ENCODE measurements around the gene CREBL2.
A peak's percentile ranks its signal among the peaks of the same experiment; 100 is the strongest.
"Not testable (repeated sequence)": the region's sequence is repeated elsewhere in the genome, so short reads cannot be mapped to it uniquely, and the experiment has no call there.

CREBL2 gene, protein sequence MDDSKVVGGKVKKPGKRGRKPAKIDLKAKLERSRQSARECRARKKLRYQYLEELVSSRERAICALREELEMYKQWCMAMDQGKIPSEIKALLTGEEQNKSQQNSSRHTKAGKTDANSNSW

DNA sequence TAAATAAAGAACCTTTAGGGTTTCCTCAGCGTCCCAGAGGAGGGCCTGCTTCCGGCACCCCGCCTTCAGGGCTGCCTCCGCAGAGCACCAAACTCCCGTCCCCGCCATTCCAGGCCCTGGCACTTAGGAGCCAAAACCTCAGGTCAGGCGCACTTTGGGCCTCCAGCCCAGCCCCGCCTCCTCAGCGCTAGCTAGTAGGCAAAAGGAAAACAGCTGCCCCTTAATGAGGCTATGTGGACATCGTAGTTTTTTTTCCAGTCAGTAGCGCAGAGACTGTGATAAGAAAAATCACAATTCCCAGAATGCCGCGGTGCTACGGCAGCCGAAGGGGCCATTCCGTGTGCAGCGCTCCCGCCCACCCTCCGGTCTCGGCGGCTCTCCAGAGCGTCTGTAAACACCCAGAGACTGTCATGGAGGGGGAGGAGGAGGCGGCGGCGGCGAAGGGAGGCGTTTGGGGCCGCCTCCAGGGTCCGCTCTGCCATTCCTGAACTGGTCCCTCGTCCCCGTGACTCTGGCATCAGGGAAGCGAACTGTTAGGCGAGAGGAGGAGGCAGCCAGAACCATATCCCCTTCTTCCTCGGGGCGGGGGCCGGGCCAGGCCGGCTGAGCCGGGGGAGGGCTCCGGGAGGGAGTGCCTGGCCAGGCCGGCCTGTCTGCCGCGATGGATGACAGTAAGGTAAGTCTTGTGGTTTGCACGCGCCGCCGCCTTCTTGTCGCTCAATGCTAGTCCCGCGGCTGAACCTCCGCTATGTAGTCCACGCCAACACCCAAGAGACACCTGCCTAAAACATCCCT, at the start of gene CREBL2:
CREBL2 (plus strand) TSS at position 365 of the 795 bp plus-strand sequence; CDS start at position 662, 297 bp downstream.
- TF ChIP-seq, protein P1, sequence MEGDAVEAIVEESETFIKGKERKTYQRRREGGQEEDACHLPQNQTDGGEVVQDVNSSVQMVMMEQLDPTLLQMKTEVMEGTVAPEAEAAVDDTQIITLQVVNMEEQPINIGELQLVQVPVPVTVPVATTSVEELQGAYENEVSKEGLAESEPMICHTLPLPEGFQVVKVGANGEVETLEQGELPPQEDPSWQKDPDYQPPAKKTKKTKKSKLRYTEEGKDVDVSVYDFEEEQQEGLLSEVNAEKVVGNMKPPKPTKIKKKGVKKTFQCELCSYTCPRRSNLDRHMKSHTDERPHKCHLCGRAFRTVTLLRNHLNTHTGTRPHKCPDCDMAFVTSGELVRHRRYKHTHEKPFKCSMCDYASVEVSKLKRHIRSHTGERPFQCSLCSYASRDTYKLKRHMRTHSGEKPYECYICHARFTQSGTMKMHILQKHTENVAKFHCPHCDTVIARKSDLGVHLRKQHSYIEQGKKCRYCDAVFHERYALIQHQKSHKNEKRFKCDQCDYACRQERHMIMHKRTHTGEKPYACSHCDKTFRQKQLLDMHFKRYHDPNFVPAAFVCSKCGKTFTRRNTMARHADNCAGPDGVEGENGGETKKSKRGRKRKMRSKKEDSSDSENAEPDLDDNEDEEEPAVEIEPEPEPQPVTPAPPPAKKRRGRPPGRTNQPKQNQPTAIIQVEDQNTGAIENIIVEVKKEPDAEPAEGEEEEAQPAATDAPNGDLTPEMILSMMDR (IDR thresholded peaks at IDR 0.05; ENCODE audit: control insufficient read depth, insufficient read depth, low read depth, low read length, missing control alignments) = no peak
- peak within 1 kb of the TSS; percentile 61 for H3K4me3 ChIP-seq (ENCODE audit: control insufficient read depth, low read depth, low read length)
- DNase-seq (ENCODE audit: low read depth) = peak; percentile 85

DNA sequence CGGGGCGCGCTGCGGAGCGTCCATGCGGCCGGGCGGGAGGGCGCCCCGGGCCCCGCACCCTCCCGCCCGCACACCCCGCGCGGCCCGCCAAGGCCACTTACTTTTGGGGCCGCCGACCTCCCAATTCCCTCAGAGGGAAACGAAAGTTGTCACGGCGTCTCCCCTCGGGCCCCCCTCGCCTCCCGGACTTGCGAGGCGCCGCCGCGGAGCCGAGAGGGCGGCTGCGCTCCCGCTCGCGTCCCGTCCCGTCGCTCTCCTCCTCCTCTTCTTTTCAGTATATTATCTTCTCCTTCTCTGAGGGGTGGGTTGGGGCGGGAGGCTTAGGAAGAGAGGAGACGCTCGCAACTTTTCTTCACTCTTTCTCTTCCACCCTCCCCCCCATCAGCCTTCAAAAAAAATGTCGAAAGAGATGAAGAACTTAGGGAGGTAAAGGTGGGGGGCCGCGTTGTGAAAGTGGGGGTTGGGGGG, 49.6 kb upstream of the CREBL2 start:
- H3K4me3 ChIP-seq (ENCODE audit: control insufficient read depth, low read depth, low read length) = peak overlapping the region; percentile 84
- DNase-seq (ENCODE audit: low read depth) = no peak
- TF ChIP-seq, protein P1 (IDR thresholded peaks at IDR 0.05; ENCODE audit: control insufficient read depth, insufficient read depth, low read depth, low read length, missing control alignments) = no peak

DNA sequence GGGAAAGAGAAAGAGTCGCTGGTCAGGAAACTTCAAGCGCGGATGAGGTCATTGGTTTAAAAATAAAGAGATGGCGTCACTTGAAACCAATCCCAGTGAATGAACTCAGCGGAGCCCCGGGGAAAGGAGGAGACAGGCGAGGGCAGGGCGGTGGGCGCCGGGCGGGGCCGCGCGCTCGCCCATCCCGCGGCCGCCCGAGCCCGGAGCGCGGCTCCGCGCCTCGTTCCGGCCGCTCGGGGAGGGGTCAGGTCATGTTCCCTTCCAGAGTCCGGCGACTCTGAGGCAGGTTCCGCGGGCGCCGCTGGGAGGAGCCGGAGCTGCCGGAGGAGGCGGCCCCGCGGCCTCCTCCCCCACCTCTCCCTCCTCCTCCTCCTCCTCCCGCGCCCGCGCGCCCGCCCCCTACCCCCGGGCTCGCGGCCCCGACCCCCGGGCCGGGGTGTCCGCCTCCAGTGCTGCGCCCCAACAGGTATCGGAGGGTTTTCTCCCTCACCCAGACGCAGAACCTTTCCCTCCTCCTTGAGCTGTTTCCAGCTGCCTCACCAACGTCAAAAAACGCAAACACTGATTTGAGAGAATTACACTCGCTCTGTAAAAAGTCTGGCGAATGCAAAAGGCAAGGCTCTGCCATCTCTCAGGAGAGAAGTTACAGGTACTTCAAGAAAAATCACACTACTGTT, 49.0 kb upstream of the CREBL2 start, which contains the start of gene DUSP16:
DUSP16 (minus strand) TSS at position 279 of the 677 bp plus-strand sequence. CDS start 41,765 bp downstream, outside the sequence.
- DNase-seq (ENCODE audit: low read depth) = peak; percentile 69
- peak within 1 kb of the TSS; percentile 84 for H3K4me3 ChIP-seq (ENCODE audit: control insufficient read depth, low read depth, low read length)
- TF ChIP-seq, protein P1 (IDR thresholded peaks at IDR 0.05; ENCODE audit: control insufficient read depth, insufficient read depth, low read depth, low read length, missing control alignments) = no peak

DNA sequence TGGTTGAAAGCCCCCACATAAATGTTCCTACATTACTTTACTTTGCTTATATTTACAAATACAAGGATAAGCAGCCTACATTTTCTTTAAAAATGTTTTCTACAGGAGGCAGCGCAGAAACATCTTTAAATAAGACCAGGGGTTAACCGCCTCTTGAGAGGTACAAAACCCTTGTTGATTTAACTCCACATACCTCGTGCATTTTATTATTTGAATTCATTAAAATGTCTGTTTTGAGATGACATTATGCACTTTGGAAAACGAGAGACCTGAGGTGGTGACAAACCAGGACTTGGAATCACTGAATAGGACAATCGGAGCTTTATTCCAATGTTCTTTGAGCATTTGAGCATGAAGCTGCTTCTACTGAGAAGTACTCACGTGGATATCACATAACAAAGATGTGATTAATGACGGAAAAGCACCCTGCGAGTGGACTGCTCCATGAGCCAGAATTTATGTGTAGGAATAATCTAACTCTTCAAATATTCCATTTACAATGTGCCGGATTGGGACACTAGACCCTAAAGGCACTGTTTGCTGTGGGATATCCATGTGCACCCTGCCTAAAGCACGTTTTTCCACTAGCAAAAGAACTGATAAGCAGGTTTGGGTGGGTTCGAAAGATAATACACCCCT, 48.3 kb upstream of the CREBL2 start:
- DNase-seq (ENCODE audit: low read depth) = no peak
- peak overlapping the region; percentile 84 for H3K4me3 ChIP-seq (ENCODE audit: control insufficient read depth, low read depth, low read length)
- TF ChIP-seq, protein P1 (IDR thresholded peaks at IDR 0.05; ENCODE audit: control insufficient read depth, insufficient read depth, low read depth, low read length, missing control alignments) = no peak

DNA sequence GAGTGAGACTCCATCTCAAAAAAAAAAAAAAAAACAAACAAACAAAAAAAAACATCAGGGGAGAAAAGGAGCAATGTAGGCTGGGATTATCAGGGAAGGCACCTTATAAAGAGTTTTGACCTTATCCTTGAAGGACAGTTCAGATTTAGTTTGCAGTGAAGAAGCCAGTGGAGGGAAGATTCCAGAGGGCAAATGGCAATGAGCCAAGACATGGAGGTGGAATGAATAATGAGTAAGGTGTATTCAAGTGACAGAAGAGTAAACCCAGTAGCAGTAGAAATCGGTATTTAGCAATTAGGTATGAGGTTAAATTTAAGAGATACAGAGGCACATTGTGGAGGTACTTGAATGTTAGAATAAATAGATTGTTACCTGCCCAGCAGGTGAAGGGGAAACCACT, 46.8 kb upstream of the CREBL2 start:
- TF ChIP-seq, protein P1 (IDR thresholded peaks at IDR 0.05; ENCODE audit: control insufficient read depth, insufficient read depth, low read depth, low read length, missing control alignments) = no peak
- DNase-seq (ENCODE audit: low read depth) = no peak
- H3K4me3 ChIP-seq (ENCODE audit: control insufficient read depth, low read depth, low read length) = no peak overlapping the region

DNA sequence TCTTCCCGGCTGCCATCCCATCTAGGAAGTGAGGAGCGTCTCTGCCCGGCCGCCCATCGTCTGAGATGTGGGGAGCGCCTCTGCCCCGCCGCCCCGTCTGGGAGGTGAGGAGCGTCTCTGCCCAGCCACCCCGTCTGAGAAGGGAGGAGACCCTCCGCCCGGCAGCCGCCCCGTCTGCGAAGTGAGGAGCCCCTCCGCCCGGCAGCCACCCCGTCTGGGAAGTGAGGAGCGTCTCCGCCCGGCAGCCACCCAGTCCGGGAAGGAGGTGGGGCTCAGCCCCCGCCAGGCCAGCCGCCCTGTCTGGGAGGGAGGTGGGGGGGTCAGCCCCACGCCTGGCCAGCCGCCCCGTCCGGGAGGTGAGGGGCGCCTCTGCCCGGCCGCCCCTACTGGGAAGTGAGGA, 45.7 kb upstream of the CREBL2 start:
- not testable (repeated sequence) for H3K4me3 ChIP-seq (ENCODE audit: control insufficient read depth, low read depth, low read length); DNase-seq (ENCODE audit: low read depth)
